NCI-H345 treated with DMSO at 0.1 percent for 48 hours (cell line): ENCODE results near the gene LRBA.
"Not testable (repeated sequence)": the region's sequence is repeated elsewhere in the genome, so short reads cannot be mapped to it uniquely, and the experiment has no call there.

Experiments
- DNase-seq: peaks from one replicate; lab custom pipeline; 2025; ENCODE audit not compliant: unreplicated experiment; lab: John Stamatoyannopoulos, UW

Gene LRBA

GRCh38 chr4:150679018-150679764 is 335.9 kb downstream of the LRBA start:
- DNase-seq, result no peak

DNA sequence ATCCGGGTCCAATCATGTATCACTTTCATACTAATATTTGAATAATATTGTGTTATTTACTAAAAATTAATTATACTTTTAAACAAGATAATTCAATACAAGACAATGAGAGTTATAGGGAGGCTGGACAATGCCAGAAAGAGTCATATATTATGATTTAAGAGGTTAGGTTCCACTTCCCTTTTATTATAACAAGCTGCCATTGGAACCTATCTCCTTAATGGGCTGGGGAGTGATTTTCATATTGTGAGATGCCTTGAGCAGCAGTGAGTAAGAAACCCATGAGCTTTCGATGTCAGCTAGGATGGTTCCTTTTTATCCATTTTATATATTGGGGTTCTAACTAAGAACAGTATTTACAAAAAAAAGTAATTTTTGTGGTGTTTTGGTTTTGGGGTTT is 341.3 kb downstream of the LRBA start:
- DNase-seq, result no peak

DNA sequence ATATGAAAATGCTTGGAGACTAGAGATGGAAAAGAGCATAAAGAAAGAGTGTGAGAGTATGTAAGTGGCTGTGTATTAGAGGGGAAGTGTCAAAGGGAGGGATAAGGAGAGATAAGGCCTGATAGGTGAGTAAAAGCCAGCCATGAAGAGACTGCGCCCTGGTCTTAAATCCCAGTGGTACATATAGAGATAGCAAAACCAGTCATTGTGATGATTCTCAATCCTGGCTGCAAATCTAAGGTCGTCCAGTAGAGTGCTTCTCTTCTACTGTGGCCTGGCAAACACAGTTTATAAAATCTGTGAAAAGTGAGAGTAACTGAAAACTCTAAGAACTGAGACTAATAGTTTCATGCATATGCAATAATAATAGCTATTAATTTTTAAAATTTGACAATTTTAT is 346.3 kb downstream of the LRBA start:
- no peak for DNase-seq

- DNase-seq, result no peak
Observed at GRCh38 chr4:150664935-150665334, 350.1 kb downstream of the LRBA start.

GRCh38 chr4:150662686-150663085 is 352.4 kb downstream of the LRBA start:
- DNase-seq, result no peak

DNA sequence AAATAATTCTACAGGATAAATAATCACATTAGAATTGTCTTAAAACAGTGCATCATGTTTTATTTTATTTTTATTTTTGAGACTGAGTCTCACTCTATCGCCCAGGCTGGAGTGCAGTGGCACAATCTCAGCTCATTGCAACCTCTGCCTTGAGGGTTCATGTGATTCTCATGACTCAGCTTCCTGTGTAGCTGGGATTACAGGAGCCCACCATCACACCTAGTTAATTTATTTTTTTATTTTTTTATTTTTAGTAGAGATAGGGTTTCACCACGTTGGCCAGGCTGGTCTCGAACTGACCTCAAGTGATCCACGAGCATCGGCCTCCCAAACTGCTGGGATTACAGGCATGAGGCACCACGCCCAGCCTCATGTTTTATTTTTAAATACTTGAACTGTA is 353.5 kb downstream of the LRBA start:
- not testable (repeated sequence) for DNase-seq

DNA sequence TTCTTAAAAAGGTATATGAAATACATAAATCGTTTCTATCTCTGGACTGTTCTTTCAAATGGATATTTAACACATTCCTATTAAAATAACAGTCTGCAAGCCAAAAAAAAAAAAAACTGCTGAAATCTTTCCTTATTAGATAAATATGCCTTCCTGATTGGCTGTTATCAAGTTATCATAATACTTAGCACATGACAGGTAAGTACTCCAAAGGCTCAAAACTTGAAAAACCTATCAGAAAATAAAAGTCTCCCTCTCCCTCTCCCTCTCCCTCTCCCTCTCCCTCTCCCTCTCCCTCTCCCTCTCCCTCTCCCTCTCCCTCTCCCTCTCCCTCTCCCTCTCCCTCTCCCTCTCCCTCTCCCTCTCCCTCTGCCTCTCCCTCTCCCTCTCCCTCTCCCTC is 356.8 kb downstream of the LRBA start:
- not testable (repeated sequence) for DNase-seq

DNA sequence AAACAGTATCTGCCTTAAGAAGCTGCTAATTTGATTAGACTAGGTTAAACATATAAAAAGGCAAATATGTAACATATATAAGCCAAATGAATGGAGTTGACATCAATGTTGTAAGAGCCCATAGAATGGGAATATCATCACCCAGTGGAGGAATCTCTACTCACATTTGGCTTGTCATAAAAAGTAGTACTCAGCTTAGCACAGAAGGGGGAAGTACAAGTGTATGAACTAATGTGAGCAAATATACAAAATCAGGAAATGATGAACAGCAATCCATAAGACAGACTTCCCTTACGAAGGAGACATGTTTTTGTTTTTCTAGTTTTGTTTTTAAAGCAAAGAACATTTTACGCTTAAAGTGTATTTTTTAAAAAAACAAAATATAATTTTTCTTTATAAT is 358.2 kb downstream of the LRBA start:
- no peak for DNase-seq

- no peak for DNase-seq
Observed at GRCh38 chr4:150650751-150651150, 364.3 kb downstream of the LRBA start.

DNA sequence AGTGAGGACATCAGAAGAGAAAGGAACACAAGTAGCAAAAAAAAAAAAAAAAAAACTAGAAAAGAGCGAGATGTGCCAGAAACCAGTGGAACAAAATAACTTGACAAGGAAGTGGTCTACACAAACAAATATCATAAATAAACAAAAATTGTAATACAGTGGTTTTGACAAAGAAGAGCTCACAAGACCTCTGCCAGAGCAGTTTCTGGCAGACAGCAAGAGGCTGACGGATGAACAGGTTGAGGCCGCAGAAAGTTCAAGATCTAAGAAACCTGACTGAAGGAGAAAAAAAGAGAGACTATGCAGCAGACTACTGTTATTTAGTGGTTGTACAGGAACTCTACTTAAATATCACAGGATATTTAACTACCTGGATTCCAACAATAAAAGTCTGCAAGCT is 367.0 kb downstream of the LRBA start:
- no peak for DNase-seq

GRCh38 chr4:150647008-150647407 is 368.1 kb downstream of the LRBA start:
- no peak for DNase-seq

GRCh38 chr4:150641612-150642011 is 373.5 kb downstream of the LRBA start:
- DNase-seq, result no peak

GRCh38 chr4:150632639-150633038 is 382.4 kb downstream of the LRBA start:
- DNase-seq, result no peak

DNA sequence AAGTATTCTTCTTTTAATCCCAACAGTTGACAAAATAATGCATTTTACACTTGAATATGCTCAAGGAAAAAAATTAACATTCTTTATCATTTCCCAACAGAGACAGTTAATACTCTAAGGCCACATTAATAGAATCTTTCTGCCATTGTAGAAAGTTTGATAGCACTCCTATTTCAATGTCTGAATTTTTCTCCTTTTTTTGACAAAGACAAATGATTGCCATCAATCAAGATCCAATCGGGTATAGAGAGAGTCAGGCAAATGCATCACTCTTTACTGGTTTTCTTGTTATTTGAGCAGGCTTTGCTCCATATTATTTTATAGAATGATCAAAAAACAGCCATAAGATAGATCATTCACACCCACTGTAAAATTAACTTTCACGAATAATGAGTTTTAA is 387.0 kb downstream of the LRBA start:
- no peak for DNase-seq

DNA sequence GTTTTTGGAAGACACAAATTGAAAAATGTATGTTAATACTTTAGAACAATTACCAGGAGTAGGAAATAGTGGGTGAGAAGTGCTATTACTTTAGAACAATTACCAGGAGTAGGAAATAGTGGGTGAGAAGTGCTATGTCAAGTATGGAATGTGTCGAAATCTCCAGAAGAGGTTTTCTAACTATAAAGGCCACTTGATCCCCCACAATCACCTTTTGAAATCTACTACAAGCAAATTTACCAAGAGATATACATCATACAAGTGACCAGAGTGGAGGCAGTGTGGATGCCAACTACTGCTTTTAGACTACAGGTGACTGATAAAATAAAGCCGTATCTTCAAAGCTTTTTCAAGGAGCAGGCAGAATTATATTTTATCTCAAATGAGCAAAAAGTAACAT is 390.1 kb downstream of the LRBA start:
- no peak for DNase-seq

GRCh38 chr4:150624055-150624454 is 391.0 kb downstream of the LRBA start:
- no peak for DNase-seq

DNA sequence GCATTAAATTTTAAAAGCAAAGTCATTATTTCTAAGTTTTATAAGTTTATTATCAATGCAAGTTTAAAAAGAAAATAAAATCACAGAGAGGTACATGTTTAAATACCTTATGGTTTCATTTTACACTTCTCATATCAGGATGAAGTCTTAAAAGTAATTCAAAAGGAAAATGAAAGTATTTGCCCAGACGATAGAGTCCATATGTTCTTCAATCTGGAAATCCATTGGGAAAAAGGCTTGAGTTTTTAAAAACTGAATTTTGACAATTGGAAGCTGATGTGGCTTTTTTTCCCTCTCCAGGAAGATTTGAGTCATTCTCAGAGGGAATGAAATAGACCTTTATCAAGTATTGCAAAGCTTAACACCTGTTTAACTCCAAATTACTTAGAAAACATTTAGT is 396.0 kb downstream of the LRBA start:
- no peak for DNase-seq

- DNase-seq, result no peak
Observed at GRCh38 chr4:150609131-150609530, 406.0 kb downstream of the LRBA start.

- DNase-seq, result no peak
Observed at GRCh38 chr4:150600812-150601445, 414.2 kb downstream of the LRBA start.

GRCh38 chr4:150599547-150599946 is 415.5 kb downstream of the LRBA start:
- DNase-seq, result no peak

GRCh38 chr4:150598909-150599308 is 416.2 kb downstream of the LRBA start:
- no peak for DNase-seq

DNA sequence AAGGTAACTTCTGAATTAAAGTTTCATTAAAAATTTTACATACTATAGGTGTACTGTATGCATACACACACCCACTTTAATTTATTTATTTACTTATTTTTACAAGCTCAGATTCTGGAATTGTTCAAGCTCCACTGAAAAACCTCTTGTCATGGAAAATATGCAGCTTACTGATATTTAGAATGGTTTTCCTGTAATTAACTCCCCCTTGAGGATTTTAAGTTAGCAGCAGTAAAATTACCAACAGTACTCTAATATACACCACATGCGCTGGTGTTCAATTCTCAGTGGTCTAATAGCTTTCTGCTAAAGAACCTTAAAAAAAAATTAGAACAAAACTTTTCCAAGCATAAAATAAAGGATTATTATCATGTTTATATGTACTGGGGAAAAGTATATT is 421.1 kb downstream of the LRBA start:
- DNase-seq, result no peak

GRCh38 chr4:150591904-150592303 is 423.2 kb downstream of the LRBA start:
- no peak for DNase-seq
